ENCODE results near the gene SETDB2.

Gene SETDB2

GRCh38 chr13:49517461-49517860 lies 73.4 kb downstream of the SETDB2 start:
- TF ChIP-seq CTCF (conservative IDR thresholded peaks at IDR 0.05): no peak; the same call in 1 of the 2 replicates

GRCh38 chr13:49521224-49521623 lies 77.2 kb downstream of the SETDB2 start:
- no peak for TF ChIP-seq CTCF (conservative IDR thresholded peaks at IDR 0.05)
- H3K27ac ChIP-seq: no peak overlapping the region

More at GRCh38 chr13:49517461-49517860, 73.4 kb downstream of the SETDB2 start:
- no peak overlapping the region for H3K27ac ChIP-seq

- no peak overlapping the region for H3K27ac ChIP-seq
- TF ChIP-seq CTCF (conservative IDR thresholded peaks at IDR 0.05): no peak
Measured at GRCh38 chr13:49524740-49525501, 80.8 kb downstream of the SETDB2 start.

- TF ChIP-seq CTCF (conservative IDR thresholded peaks at IDR 0.05): no peak
- no peak overlapping the region for H3K27ac ChIP-seq
Measured at GRCh38 chr13:49527123-49527522, 83.0 kb downstream of the SETDB2 start.

GRCh38 chr13:49528161-49528560 lies 84.1 kb downstream of the SETDB2 start:
- no peak for TF ChIP-seq CTCF (conservative IDR thresholded peaks at IDR 0.05)
- H3K27ac ChIP-seq: no peak overlapping the region

- no peak overlapping the region for H3K27ac ChIP-seq
- no peak for TF ChIP-seq CTCF (conservative IDR thresholded peaks at IDR 0.05)
Measured at GRCh38 chr13:49530457-49530856, 86.4 kb downstream of the SETDB2 start.

- no peak overlapping the region for H3K27ac ChIP-seq
- TF ChIP-seq CTCF (conservative IDR thresholded peaks at IDR 0.05): no peak
Measured at GRCh38 chr13:49532593-49532992, 88.5 kb downstream of the SETDB2 start.

Measured in VCaP (cell line).